ENCODE results near the gene PARK7. TPM values are rescaled to one million over a fixed set of nuclear protein-coding genes. Genes with fewer than 3 reads are reported as not detected.
"Not testable (repeated sequence)": the region's sequence is repeated elsewhere in the genome, so short reads cannot be mapped to it uniquely, and the experiment has no call there.

PARK7 gene
- total RNA-seq, result 100 to 1,000 TPM; 385 to 475 TPM

GRCh38 chr1:7961216-7962013 is at the start of gene PARK7:
PARK7 (plus strand) TSS chr1:7961711; CDS start chr1:7962786, 1,075 bp downstream.
- ATAC-seq, result peak; percentile 96 to 97
- peak within 1 kb of the TSS; percentile 94 to 99 for H3K27ac Mint-ChIP-seq
- no peaks in the 10 kb centered on the region for H3K9me3 Mint-ChIP-seq
- peak; percentile 100 for DNase-seq (ENCODE audit: low spot score in 2 of 2)
- H3K36me3 Mint-ChIP-seq, result peaks cover 31 to 34% of the 10 kb centered on the region in 2 donors

GRCh38 chr1:7912145-7912544 is 49.4 kb upstream of the PARK7 start:
- peak in 1 of 2 donors; percentile 38 for ATAC-seq
- DNase-seq (ENCODE audit: low spot score in 2 of 2), result no peak
- H3K27ac Mint-ChIP-seq, result peak overlapping the region in 1 of 2 donors; percentile 11
- peaks cover 0 to 2% of the 10 kb centered on the region in 2 donors for H3K36me3 Mint-ChIP-seq
- no peaks in the 10 kb centered on the region for H3K9me3 Mint-ChIP-seq

GRCh38 chr1:7912743-7913557 is 48.6 kb upstream of the PARK7 start:
- peak in 1 of 2 donors; percentile 22 for ATAC-seq
- no peak for DNase-seq (ENCODE audit: low spot score in 2 of 2)
- Mint-ChIP-seq H3K27ac (peak overlapping the region; percentile 11 to 66), H3K9me3 (no peaks in the 10 kb centered on the region), H3K36me3 (peaks cover 0 to 5% of the 10 kb centered on the region in 2 donors)

GRCh38 chr1:7915826-7916500 is 45.5 kb upstream of the PARK7 start:
- DNase-seq (ENCODE audit: low spot score in 2 of 2), result peak in 1 of 2 donors; percentile 56
- Mint-ChIP-seq H3K36me3 (peaks cover 0 to 10% of the 10 kb centered on the region in 2 donors), H3K9me3 (peaks cover 0 to 2% of the 10 kb centered on the region in 2 donors), H3K27ac (peak overlapping the region; percentile 74 to 82)
- ATAC-seq, result peak; percentile 30 to 49

DNA sequence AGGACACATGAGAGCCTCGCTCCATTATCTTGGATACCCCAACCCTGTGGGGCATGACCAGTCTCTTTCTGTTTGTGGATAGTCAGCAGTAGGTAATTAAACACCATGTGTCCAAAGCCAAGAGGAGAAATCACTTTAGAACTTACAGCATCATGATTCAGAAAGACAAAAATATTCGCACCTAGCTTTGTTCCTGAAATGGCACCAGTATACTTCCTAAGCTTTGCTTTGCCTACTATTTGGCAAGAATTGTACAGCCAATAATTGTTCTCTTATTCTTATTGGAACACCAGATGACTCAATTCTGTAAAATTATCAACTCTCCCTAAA is 45.0 kb upstream of the PARK7 start:
- Mint-ChIP-seq H3K27ac (peak overlapping the region in 1 of 2 donors; percentile 74), H3K9me3 (peaks cover 0 to 2% of the 10 kb centered on the region in 2 donors), H3K36me3 (peaks cover 0 to 10% of the 10 kb centered on the region in 2 donors)
- DNase-seq (ENCODE audit: low spot score in 2 of 2) (no peak), ATAC-seq (no peak)

- DNase-seq (ENCODE audit: low spot score in 2 of 2), result peak in 1 of 2 donors; percentile 34
- not testable (repeated sequence) for H3K9me3 Mint-ChIP-seq, ATAC-seq, H3K27ac Mint-ChIP-seq
- peaks cover 6 to 15% of the 10 kb centered on the region in 2 donors for H3K36me3 Mint-ChIP-seq
Measured at GRCh38 chr1:7917971-7918370, 43.5 kb upstream of the PARK7 start.

GRCh38 chr1:7919880-7920279 is 41.6 kb upstream of the PARK7 start:
- peak overlapping the region in 1 of 2 donors; percentile 65 for H3K27ac Mint-ChIP-seq
- DNase-seq (ENCODE audit: low spot score in 2 of 2), result peak in 1 of 2 donors; percentile 42
- H3K36me3 Mint-ChIP-seq, result peaks cover 6 to 15% of the 10 kb centered on the region in 2 donors
- peak in 1 of 2 donors; percentile 31 for ATAC-seq
- H3K9me3 Mint-ChIP-seq, result peaks cover 0 to 2% of the 10 kb centered on the region in 2 donors

DNA sequence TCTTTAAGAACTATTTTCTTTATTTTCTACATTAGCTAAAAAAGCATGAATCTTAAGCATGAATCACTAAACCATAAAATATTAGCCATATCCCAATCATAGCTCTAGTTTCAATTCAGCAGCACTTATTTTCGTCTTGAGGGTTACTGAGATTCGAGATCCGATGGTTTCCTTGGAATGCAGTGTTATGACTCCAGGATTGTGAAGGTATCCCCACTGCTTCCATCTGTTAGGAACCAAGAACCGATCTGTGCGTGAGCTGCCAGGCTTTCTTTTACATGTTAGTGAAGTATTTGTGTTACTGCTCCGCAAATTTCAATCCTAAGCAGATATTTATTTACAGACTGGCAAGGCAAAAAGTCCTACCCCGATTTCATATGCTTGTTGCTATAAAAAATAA is 39.7 kb upstream of the PARK7 start:
- DNase-seq (ENCODE audit: low spot score in 2 of 2) (no peak), ATAC-seq (no peak)
- peaks cover 6 to 15% of the 10 kb centered on the region in 2 donors for H3K36me3 Mint-ChIP-seq
- peaks cover 0 to 2% of the 10 kb centered on the region in 2 donors for H3K9me3 Mint-ChIP-seq
- H3K27ac Mint-ChIP-seq, result peak overlapping the region in 1 of 2 donors; percentile 16

GRCh38 chr1:7922301-7922700 is 39.2 kb upstream of the PARK7 start:
- H3K27ac Mint-ChIP-seq, result peak overlapping the region in 1 of 2 donors; percentile 16
- peaks cover 6 to 12% of the 10 kb centered on the region in 2 donors for H3K36me3 Mint-ChIP-seq
- DNase-seq (ENCODE audit: low spot score in 2 of 2) (no peak), ATAC-seq (no peak)
- peaks cover 0 to 2% of the 10 kb centered on the region in 2 donors for H3K9me3 Mint-ChIP-seq

DNA sequence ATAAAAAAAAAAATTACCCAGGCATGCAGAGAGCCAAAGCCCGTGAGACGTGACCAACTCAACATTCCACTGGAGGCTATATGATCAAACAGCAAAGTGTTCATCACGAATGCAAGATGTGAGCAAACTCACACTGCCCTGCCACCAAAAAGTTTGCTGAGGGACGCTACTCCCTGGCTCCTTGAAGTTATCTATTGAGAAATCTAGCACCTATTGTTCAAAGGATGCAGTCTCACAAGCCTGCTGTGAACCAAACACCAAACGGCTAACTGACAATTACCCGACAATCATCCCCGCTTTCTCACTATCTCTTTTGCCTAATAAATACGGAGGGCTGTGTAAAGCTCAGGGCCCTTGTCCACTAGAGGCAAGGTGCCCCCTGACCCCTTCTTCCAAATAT is 34.5 kb upstream of the PARK7 start:
- H3K9me3 Mint-ChIP-seq; DNase-seq (ENCODE audit: low spot score in 2 of 2); ATAC-seq; H3K27ac Mint-ChIP-seq: not testable (repeated sequence)
- H3K36me3 Mint-ChIP-seq, result peaks cover 3 to 22% of the 10 kb centered on the region in 2 donors

DNA sequence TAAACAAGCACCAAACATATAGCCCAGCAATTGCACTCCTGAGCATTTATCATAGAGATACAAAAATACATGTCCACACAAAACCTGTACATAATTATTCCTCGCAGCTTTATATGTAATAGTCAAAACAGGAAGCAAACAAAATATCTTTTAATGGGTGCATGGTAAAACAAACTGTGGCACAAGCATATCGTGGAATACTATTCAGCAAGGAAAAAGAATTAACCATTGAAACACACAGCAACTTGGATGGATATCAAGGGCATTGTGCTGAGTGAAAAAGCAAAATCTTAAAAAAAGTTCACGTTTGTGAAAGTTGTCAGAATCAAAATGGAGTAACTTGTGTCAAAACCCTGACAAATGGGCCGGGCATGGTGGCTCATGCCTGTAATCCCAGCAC is 33.3 kb upstream of the PARK7 start:
- ATAC-seq (no peak), DNase-seq (ENCODE audit: low spot score in 2 of 2) (no peak)
- Mint-ChIP-seq H3K27ac (no peak overlapping the region), H3K36me3 (peaks cover 3 to 29% of the 10 kb centered on the region in 2 donors), H3K9me3 (no peaks in the 10 kb centered on the region)

DNA sequence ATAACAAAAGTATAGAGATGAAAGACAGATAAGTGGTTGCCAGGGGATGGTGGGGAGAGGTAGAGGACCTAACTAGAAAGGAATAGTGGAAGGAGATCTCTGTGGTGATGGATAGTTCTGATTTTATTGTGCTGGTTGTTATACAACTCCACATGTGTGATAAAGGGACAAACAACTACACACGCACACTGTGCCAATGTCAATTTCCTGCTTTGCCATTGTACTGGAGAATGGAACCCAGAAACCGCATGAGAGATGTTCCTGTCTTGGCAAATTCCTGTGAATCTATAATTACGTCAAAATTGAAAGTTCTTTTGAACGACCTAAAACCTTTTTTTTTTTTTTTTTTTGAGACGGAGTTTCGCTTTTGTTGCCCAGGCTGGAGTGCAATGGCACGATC is 31.9 kb upstream of the PARK7 start:
- peaks cover 5 to 38% of the 10 kb centered on the region in 2 donors for H3K36me3 Mint-ChIP-seq
- ATAC-seq (peak in 1 of 2 donors; percentile 47), DNase-seq (ENCODE audit: low spot score in 2 of 2) (no peak)
- H3K27ac Mint-ChIP-seq, result peak overlapping the region in 1 of 2 donors; percentile 81
- no peaks in the 10 kb centered on the region for H3K9me3 Mint-ChIP-seq

- no peaks in the 10 kb centered on the region for H3K9me3 Mint-ChIP-seq
- peaks cover 5 to 46% of the 10 kb centered on the region in 2 donors for H3K36me3 Mint-ChIP-seq
- DNase-seq (ENCODE audit: low spot score in 2 of 2), result no peak
- H3K27ac Mint-ChIP-seq, result peak overlapping the region; percentile 46 to 81
- ATAC-seq, result peak; percentile 75 to 89
Measured at GRCh38 chr1:7930645-7931445, 30.7 kb upstream of the PARK7 start.

GRCh38 chr1:7931446-7931812 is 30.1 kb upstream of the PARK7 start:
- no peaks in the 10 kb centered on the region for H3K9me3 Mint-ChIP-seq
- ATAC-seq, result peak in 1 of 2 donors; percentile 46
- H3K36me3 Mint-ChIP-seq, result peaks cover 5 to 50% of the 10 kb centered on the region in 2 donors
- peak overlapping the region in 1 of 2 donors; percentile 81 for H3K27ac Mint-ChIP-seq
- no peak for DNase-seq (ENCODE audit: low spot score in 2 of 2)

DNA sequence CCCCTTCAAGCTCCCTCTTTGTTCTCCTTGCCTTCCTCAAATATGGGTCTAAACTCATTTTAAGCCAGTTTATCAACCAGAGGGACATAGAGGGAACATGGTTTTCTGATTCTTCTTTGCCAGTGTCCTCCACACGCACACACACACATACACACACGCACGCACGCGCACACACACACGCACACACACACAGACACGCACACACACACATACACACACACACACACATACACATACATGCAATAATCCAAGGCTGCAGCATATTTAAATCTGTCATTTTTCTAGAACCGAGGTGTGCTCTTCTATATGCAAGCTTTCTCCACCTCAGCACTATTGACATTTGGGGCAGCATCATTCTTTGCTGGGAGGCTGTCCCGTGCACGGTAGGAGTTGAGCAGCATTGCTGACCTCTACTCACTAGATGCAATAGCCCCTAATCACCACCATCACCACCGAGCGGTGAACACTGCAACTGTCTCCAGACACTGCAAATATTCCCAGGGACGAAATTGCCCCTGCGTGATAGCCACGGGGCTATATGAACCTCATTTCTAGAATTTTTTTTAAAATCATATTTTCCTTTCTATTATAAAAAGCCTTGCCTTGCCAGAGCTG is 28.9 kb upstream of the PARK7 start:
- DNase-seq (ENCODE audit: low spot score in 2 of 2) (no peak), ATAC-seq (no peak)
- no peak overlapping the region for H3K27ac Mint-ChIP-seq
- no peaks in the 10 kb centered on the region for H3K9me3 Mint-ChIP-seq
- H3K36me3 Mint-ChIP-seq, result peaks cover 5 to 62% of the 10 kb centered on the region in 2 donors

All from activated naive CD4-positive, alpha-beta T cell treated with anti-CD3 and anti-CD28 coated beads, Interleukin-2, amount 50 U/mL, for 72 hours (primary cell).